Liver (tissue), 9 donors: ENCODE data around the gene UBAP1. TPM values are rescaled to one million over a fixed set of nuclear protein-coding genes. Genes with fewer than 3 reads are reported as not detected.

Experiments used
- DNase-seq: peaks from one replicate; pipeline ENCODE4 v3.0.0-alpha.2; 2017; ENCODE audit warnings: low spot score
- H3K27ac ChIP-seq, 2 donors: one replicate each; pipeline ENCODE4 v1.7.0; 2013; ENCODE audit warnings: inconsistent platforms in 2 of 2, low read length in 2 of 2, control low read depth in 1 of 2, low read depth in 1 of 2, mild to moderate bottlenecking in 1 of 2
- H3K27me3 ChIP-seq, 4 donors: one replicate each; pipeline versions ENCODE4 v1.6.1 to v1.7.0; 2013; ENCODE audit warnings: low read length in 3 of 4, inconsistent platforms in 1 of 4, mild to moderate bottlenecking in 1 of 4, moderate library complexity in 1 of 4; ENCODE audit not compliant: control insufficient read depth in 4 of 4, insufficient read depth in 4 of 4
- H3K36me3 ChIP-seq, 4 donors: one replicate each; pipeline versions ENCODE4 v1.6.1 to v1.7.0; 2013; ENCODE audit warnings: low read length in 3 of 4, mild to moderate bottlenecking in 3 of 4, low read depth in 1 of 4, moderate library complexity in 1 of 4; ENCODE audit not compliant: control insufficient read depth in 4 of 4, insufficient read depth in 3 of 4
- H3K4me1 ChIP-seq, 4 donors: one replicate each; pipeline versions ENCODE4 v1.6.1 to v1.7.0; 2013; ENCODE audit warnings: low read length in 3 of 4, mild to moderate bottlenecking in 3 of 4, moderate library complexity in 1 of 4; ENCODE audit not compliant: control insufficient read depth in 4 of 4, insufficient read depth in 4 of 4
- H3K4me3 ChIP-seq, 3 donors: one replicate each; pipeline versions ENCODE4 v1.6.1 to v1.7.0; 2013; ENCODE audit warnings: low read length in 3 of 3, control low read depth in 1 of 3, low read depth in 1 of 3, mild to moderate bottlenecking in 1 of 3
- H3K9ac ChIP-seq, 2 donors: one replicate each; pipeline ENCODE4 v1.7.0; 2013; ENCODE audit warnings: low read length in 2 of 2, mild to moderate bottlenecking in 2 of 2, moderate library complexity in 2 of 2, control low read depth in 1 of 2, low read depth in 1 of 2
- H3K9me3 ChIP-seq, 4 donors: one replicate each; pipeline versions ENCODE4 v1.6.1 to v1.7.0; 2013; ENCODE audit warnings: low read length in 3 of 4; ENCODE audit not compliant: control insufficient read depth in 4 of 4
- ATF3 ChIP-seq: IDR thresholded peaks from 2 replicates; pipeline ENCODE4 v1.6.1; 2016; ENCODE audit warnings: antibody characterized with exemption
- EGR1 ChIP-seq, 2 donors: IDR thresholded peaks; 2 replicates each; pipeline ENCODE4 v1.6.1; 2016 to 2018; ENCODE audit warnings: antibody characterized with exemption in 2 of 2, low read depth in 2 of 2
- FOXA1 ChIP-seq: IDR thresholded peaks from 2 replicates; pipeline ENCODE4 v1.6.1; 2016; ENCODE audit warnings: antibody characterized with exemption
- FOXA2 ChIP-seq: IDR thresholded peaks from 2 replicates; pipeline ENCODE4 v1.6.1; 2016; ENCODE audit warnings: antibody characterized with exemption
- GABPA ChIP-seq, 2 donors: IDR thresholded peaks in 1 of 2; conservative IDR thresholded peaks in 1 of 2; 2 replicates each; pipeline ENCODE4 v1.6.1; 2016; ENCODE audit warnings: antibody characterized with exemption in 2 of 2, mild to moderate bottlenecking in 1 of 2, moderate library complexity in 1 of 2
- HNF4A ChIP-seq, 2 donors: conservative IDR thresholded peaks; 2 replicates each; pipeline ENCODE4 v1.6.1; 2016; ENCODE audit warnings: antibody characterized with exemption in 2 of 2, mild to moderate bottlenecking in 2 of 2
- HNF4G ChIP-seq: IDR thresholded peaks from 2 replicates; pipeline ENCODE4 v1.6.1; 2016; ENCODE audit warnings: antibody characterized with exemption
- JUND ChIP-seq, 2 donors: IDR thresholded peaks; 2 replicates each; pipeline ENCODE4 v1.6.1; 2016; ENCODE audit warnings: antibody characterized with exemption in 2 of 2
- NR2F2 ChIP-seq: IDR thresholded peaks from 2 replicates; pipeline ENCODE4 v1.6.1; 2016; ENCODE audit warnings: antibody characterized with exemption
- RAD21 ChIP-seq, 2 donors: IDR thresholded peaks; 2 replicates each; pipeline ENCODE4 v1.6.1; 2016; ENCODE audit warnings: antibody characterized with exemption in 2 of 2, mild to moderate bottlenecking in 2 of 2
- REST ChIP-seq: IDR thresholded peaks from 2 replicates; pipeline ENCODE4 v1.6.1; 2016; ENCODE audit warnings: antibody characterized with exemption, mild to moderate bottlenecking
- RXRA ChIP-seq, 2 donors: IDR thresholded peaks; 2 replicates each; pipeline ENCODE4 v1.6.1; 2017 to 2018; ENCODE audit warnings: antibody characterized with exemption in 2 of 2, mild to moderate bottlenecking in 1 of 2
- SP1 ChIP-seq: IDR thresholded peaks from 2 replicates; pipeline ENCODE4 v1.6.1; 2018; ENCODE audit warnings: antibody characterized with exemption, mild to moderate bottlenecking
- TAF1 ChIP-seq: conservative IDR thresholded peaks from 2 replicates; pipeline ENCODE4 v1.6.1; 2016; ENCODE audit warnings: antibody characterized with exemption, mild to moderate bottlenecking
- YY1 ChIP-seq: IDR thresholded peaks from 2 replicates; pipeline ENCODE4 v1.6.1; 2016; ENCODE audit warnings: antibody characterized with exemption, mild to moderate bottlenecking
- WGBS: extraction: QIAGEN DNeasy Blood & Tissue Kit; methylation state at CpG from one replicate; pipeline ENCODE4 v1.1.7; 2013; 5-methylcytosine and 5-hydroxymethylcytosine counted together
- polyA plus RNA-seq, 2 donors: library from polyadenylated mRNA; stranded (reverse) in 1 of 2; unstranded in 1 of 2; fragments of 200-250 nt in 1 of 2; fragments of >200 nt in 1 of 2; fragmentation: Nextera tagmentation in 1 of 2; extraction: Ambion mirVana in 1 of 2; gene quantifications; one replicate each; pipeline versions ENCODE4 v1.2.1 to v1.2.3, GENCODE V29; 2013 to 2015
- total RNA-seq, 2 donors: library from RNA; depleted of rRNA; stranded (reverse); fragments of >200 nt; gene quantifications; one replicate each; pipeline ENCODE4 v1.2.3, GENCODE V29; 2014
- TF ChIP-seq, protein P1 (sequence below): fragments of 150-350 bp; IDR thresholded peaks from 2 replicates; pipeline ENCODE4 v1.5.1; 2017; ENCODE audit warnings: improper control_type of control experiment, low read depth, low read length; ENCODE audit not compliant: missing input control
- TF ChIP-seq, protein P2 (sequence below): IDR thresholded peaks from 2 replicates; pipeline ENCODE4 v1.6.1; 2016; ENCODE audit warnings: antibody characterized with exemption
- TF ChIP-seq, protein P3 (sequence below): IDR thresholded peaks from 2 replicates; pipeline ENCODE4 v1.6.1; 2016; ENCODE audit warnings: antibody characterized with exemption
- donor health status: healthy.
- donor health status: healthy.
- donor health status: healthy.
- donor health status: healthy.
- donor health status: healthy.

Gene UBAP1
- total and polyA plus RNA-seq, 4 donors: 21.2 to 31.6 (median 23.7) TPM

DNA sequence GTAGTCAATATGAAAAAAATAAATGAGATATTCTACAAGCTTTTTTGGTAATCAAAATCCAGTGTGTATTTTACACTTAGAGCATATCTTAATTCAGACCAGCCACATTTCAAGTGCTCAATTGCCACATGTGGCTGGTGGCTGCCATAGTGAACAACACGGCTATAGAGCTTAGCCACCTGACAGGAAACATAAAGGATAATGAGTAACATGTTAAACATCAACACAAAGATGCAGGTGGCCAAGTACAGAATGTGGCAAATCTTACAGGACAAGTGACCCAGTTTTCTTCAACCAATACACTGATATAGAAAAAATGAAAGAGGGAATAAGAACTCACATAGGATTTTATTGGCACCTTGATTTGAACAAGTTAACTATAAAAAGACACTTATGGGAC is 88.8 kb downstream of the UBAP1 start:
- Histone ChIP-seq H3K27ac (no peak overlapping the region), H3K9ac (no peak overlapping the region), H3K36me3 (no peaks in the 10 kb centered on the region), H3K27me3 (no peaks in the 10 kb centered on the region), H3K4me3 (no peak overlapping the region), H3K9me3 (no peaks in the 10 kb centered on the region), H3K4me1 (no peaks in the 10 kb centered on the region)
- TF ChIP-seq, protein P1, sequence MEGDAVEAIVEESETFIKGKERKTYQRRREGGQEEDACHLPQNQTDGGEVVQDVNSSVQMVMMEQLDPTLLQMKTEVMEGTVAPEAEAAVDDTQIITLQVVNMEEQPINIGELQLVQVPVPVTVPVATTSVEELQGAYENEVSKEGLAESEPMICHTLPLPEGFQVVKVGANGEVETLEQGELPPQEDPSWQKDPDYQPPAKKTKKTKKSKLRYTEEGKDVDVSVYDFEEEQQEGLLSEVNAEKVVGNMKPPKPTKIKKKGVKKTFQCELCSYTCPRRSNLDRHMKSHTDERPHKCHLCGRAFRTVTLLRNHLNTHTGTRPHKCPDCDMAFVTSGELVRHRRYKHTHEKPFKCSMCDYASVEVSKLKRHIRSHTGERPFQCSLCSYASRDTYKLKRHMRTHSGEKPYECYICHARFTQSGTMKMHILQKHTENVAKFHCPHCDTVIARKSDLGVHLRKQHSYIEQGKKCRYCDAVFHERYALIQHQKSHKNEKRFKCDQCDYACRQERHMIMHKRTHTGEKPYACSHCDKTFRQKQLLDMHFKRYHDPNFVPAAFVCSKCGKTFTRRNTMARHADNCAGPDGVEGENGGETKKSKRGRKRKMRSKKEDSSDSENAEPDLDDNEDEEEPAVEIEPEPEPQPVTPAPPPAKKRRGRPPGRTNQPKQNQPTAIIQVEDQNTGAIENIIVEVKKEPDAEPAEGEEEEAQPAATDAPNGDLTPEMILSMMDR: no peak
- TF ChIP-seq ATF3 (no peak), FOXA2 (no peak), FOXA1 (no peak), RXRA (IDR thresholded peaks at IDR 0.05) (no peak), TAF1 (no peak), EGR1 (IDR thresholded peaks at IDR 0.05; ENCODE audit: low read depth in 2 of 2) (no peak), YY1 (no peak), REST (no peak), NR2F2 (no peak), HNF4A (conservative IDR thresholded peaks at IDR 0.05) (no peak), JUND (IDR thresholded peaks at IDR 0.05) (no peak), RAD21 (IDR thresholded peaks at IDR 0.05) (no peak), GABPA (IDR thresholded peaks at IDR 0.05 in 1 of 2, conservative IDR thresholded peaks at IDR 0.05 in 1 of 2) (no peak), SP1 (no peak), HNF4G (no peak)
- TF ChIP-seq, protein P2, sequence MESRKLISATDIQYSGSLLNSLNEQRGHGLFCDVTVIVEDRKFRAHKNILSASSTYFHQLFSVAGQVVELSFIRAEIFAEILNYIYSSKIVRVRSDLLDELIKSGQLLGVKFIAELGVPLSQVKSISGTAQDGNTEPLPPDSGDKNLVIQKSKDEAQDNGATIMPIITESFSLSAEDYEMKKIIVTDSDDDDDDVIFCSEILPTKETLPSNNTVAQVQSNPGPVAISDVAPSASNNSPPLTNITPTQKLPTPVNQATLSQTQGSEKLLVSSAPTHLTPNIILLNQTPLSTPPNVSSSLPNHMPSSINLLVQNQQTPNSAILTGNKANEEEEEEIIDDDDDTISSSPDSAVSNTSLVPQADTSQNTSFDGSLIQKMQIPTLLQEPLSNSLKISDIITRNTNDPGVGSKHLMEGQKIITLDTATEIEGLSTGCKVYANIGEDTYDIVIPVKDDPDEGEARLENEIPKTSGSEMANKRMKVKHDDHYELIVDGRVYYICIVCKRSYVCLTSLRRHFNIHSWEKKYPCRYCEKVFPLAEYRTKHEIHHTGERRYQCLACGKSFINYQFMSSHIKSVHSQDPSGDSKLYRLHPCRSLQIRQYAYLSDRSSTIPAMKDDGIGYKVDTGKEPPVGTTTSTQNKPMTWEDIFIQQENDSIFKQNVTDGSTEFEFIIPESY: no peak
- TF ChIP-seq, protein P3, sequence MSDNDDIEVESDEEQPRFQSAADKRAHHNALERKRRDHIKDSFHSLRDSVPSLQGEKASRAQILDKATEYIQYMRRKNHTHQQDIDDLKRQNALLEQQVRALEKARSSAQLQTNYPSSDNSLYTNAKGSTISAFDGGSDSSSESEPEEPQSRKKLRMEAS: no peak
- WGBS: 94% methylated on average over 1 of the region's 1 CpG
- DNase-seq: no peak
